Body of pancreas (tissue), 4 donors: ENCODE results near the gene SPRED2.

Source experiments
- CTCF ChIP-seq, 7 experiments: fragments of 450-650 bp in 4 of 7; fragments of 200-600 bp in 3 of 7; sonication (generic) in 3 of 7; IDR thresholded peaks; one replicate each; pipeline ENCODE4 v1.5.1; 2016 to 2019; ENCODE audit warnings: antibody characterized with exemption in 7 of 7
- POLR2A ChIP-seq, 3 donors: fragments of 450-650 bp; IDR thresholded peaks; one replicate each; pipeline ENCODE4 v1.6.1; 2016; ENCODE audit warnings: antibody characterized with exemption in 3 of 3, mild to moderate bottlenecking in 2 of 3

GRCh38 chr2:65281627-65282351 is 150.6 kb downstream of the SPRED2 start:
- TF ChIP-seq CTCF (IDR thresholded peaks at IDR 0.05) = no peak
- no peak for TF ChIP-seq POLR2A (IDR thresholded peaks at IDR 0.05)
